ENCODE results near the gene ZNF764.
"Not testable (repeated sequence)": the region's sequence is repeated elsewhere in the genome, so short reads cannot be mapped to it uniquely, and the experiment has no call there.

The ZNF764 gene

GRCh38 chr16:30552956-30553355 lies 5.2 kb downstream of the ZNF764 start:
- TF ChIP-seq CTCF (IDR thresholded peaks at IDR 0.05; ENCODE audit: low read depth, low read length, missing control alignments) = no peak

GRCh38 chr16:30551781-30552180 lies 6.4 kb downstream of the ZNF764 start:
- no peak for TF ChIP-seq CTCF (IDR thresholded peaks at IDR 0.05; ENCODE audit: low read depth, low read length, missing control alignments)
- no peak overlapping the region for H3K4me3 ChIP-seq (ENCODE audit: low read depth, low read length)
- no peak for DNase-seq (ENCODE audit: low read depth)
- in situ Hi-C loops (cut with HindIII; ENCODE audit: low sequenced_read_pairs) = no loop called here

More at GRCh38 chr16:30552956-30553355, 5.2 kb downstream of the ZNF764 start:
- no peak overlapping the region for H3K4me3 ChIP-seq (ENCODE audit: low read depth, low read length)
- DNase-seq (ENCODE audit: low read depth) = no peak
- in situ Hi-C loops (cut with HindIII; ENCODE audit: low sequenced_read_pairs) = no loop called here

GRCh38 chr16:30548416-30549253 lies 9.5 kb downstream of the ZNF764 start:
- no peak for DNase-seq (ENCODE audit: low read depth)
- in situ Hi-C loops (cut with HindIII; ENCODE audit: low sequenced_read_pairs) = no loop called here
- TF ChIP-seq CTCF (IDR thresholded peaks at IDR 0.05; ENCODE audit: low read depth, low read length, missing control alignments) = no peak
- H3K4me3 ChIP-seq (ENCODE audit: low read depth, low read length) = no peak overlapping the region

- no peak for TF ChIP-seq CTCF (IDR thresholded peaks at IDR 0.05; ENCODE audit: low read depth, low read length, missing control alignments)
- no peak for DNase-seq (ENCODE audit: low read depth)
- in situ Hi-C loops (cut with HindIII; ENCODE audit: low sequenced_read_pairs) = no loop called here
- no peak overlapping the region for H3K4me3 ChIP-seq (ENCODE audit: low read depth, low read length)
These were observed 12.1 kb downstream of the ZNF764 start for GRCh38 chr16:30546115-30546514.

GRCh38 chr16:30543067-30543466 lies 15.1 kb downstream of the ZNF764 start:
- no peak for DNase-seq (ENCODE audit: low read depth)
- H3K4me3 ChIP-seq (ENCODE audit: low read depth, low read length) = no peak overlapping the region
- TF ChIP-seq CTCF (IDR thresholded peaks at IDR 0.05; ENCODE audit: low read depth, low read length, missing control alignments) = no peak
- in situ Hi-C loops (cut with HindIII; ENCODE audit: low sequenced_read_pairs) = no loop called here

- no peak overlapping the region for H3K4me3 ChIP-seq (ENCODE audit: low read depth, low read length)
- no peak for DNase-seq (ENCODE audit: low read depth)
- TF ChIP-seq CTCF (IDR thresholded peaks at IDR 0.05; ENCODE audit: low read depth, low read length, missing control alignments) = no peak
- in situ Hi-C loops (cut with HindIII; ENCODE audit: low sequenced_read_pairs) = no loop called here
These were observed 16.5 kb downstream of the ZNF764 start for GRCh38 chr16:30541502-30542329.

GRCh38 chr16:30540916-30541464 lies 17.2 kb downstream of the ZNF764 start:
- DNase-seq (ENCODE audit: low read depth); H3K4me3 ChIP-seq (ENCODE audit: low read depth, low read length); in situ Hi-C loops (cut with HindIII; ENCODE audit: low sequenced_read_pairs): not testable (repeated sequence)

GRCh38 chr16:30539986-30540526 lies 18.1 kb downstream of the ZNF764 start:
- H3K4me3 ChIP-seq (ENCODE audit: low read depth, low read length); DNase-seq (ENCODE audit: low read depth); in situ Hi-C loops (cut with HindIII; ENCODE audit: low sequenced_read_pairs): not testable (repeated sequence)

All from astrocyte of the cerebellum (primary cell).